Epithelial cell of esophagus (primary cell): ENCODE results near the gene PCDH15.

Experiments
- DNase-seq: peaks from one replicate; pipeline ENCODE4 v3.0.0; 2010; ENCODE audit warnings: low read depth
- H3K4me3 ChIP-seq: 2 replicates; pipeline ENCODE4 v1.5.1; 2011; ENCODE audit warnings: mild to moderate bottlenecking, low read length, control low read depth
- TF ChIP-seq, protein P1 (sequence below): IDR thresholded peaks from 2 replicates; pipeline ENCODE4 v1.5.1; 2011; ENCODE audit warnings: low read depth, mild to moderate bottlenecking, low read length, control low read depth, inconsistent platforms; ENCODE audit not compliant: insufficient read depth; ENCODE audit errors: missing control alignments

PCDH15 gene

DNA sequence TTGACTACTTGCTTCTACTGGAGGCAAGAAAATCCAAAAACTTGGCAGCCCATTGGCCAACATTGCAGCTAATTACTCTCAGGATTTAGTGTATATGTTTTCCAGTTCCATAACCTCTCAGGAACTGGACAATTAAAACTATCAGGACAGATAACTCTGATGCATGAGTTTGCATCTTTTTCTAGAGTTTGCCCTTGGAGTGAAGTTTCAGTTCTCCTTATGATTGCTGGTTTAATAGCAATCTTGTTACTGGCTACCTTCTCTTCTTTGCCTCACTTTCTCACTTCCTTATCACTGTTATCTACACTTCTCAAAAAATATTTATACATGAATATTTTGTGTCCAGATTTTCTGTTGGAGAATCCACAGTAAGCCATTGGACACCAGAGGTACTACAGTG lies 735.9 kb downstream of the PCDH15 start:
- no peak overlapping the region for H3K4me3 ChIP-seq
- TF ChIP-seq, protein P1, sequence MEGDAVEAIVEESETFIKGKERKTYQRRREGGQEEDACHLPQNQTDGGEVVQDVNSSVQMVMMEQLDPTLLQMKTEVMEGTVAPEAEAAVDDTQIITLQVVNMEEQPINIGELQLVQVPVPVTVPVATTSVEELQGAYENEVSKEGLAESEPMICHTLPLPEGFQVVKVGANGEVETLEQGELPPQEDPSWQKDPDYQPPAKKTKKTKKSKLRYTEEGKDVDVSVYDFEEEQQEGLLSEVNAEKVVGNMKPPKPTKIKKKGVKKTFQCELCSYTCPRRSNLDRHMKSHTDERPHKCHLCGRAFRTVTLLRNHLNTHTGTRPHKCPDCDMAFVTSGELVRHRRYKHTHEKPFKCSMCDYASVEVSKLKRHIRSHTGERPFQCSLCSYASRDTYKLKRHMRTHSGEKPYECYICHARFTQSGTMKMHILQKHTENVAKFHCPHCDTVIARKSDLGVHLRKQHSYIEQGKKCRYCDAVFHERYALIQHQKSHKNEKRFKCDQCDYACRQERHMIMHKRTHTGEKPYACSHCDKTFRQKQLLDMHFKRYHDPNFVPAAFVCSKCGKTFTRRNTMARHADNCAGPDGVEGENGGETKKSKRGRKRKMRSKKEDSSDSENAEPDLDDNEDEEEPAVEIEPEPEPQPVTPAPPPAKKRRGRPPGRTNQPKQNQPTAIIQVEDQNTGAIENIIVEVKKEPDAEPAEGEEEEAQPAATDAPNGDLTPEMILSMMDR: no peak
- no peak for DNase-seq

DNA sequence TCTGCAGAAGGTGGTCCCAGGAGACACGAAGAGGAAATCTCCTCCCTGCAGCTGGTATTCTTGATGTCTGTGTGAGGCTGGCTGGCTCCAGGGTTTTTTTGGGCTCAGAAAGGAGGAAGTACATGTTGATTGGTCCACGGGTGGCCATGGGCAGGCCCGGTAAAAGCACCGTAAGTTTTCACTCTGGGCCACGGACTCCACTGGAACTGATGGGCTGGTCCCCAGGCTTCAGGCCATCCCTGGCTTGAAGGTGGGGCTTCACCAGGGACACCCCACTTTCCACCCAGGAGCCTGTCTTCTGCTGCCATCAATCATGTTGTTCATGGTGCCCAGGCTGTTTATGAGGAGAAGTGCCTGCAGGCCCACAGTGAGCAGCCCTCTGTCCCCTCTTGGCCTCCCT lies 736.8 kb downstream of the PCDH15 start:
- no peak overlapping the region for H3K4me3 ChIP-seq
- DNase-seq: no peak
- TF ChIP-seq, protein P1: no peak

DNA sequence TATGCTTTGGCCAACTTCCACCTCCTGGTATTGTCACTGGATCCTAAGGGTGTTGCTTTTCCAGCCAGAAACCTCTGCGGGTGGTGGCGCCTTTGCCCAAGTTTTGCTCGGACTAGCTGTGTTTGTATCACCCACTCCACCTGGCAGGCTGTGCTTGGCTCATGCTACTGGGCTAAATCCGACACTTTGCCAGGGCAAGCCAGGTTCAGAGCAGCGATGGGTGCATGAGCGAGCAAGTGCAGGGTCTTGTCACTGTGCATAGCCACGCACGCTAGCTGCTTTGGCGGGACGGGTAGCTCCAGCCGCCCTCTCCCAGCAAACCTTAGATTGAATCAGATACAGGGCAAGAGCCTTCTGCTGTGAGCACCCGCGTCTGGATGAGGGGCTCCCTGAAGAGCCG lies 737.5 kb downstream of the PCDH15 start:
- H3K4me3 ChIP-seq: no peak overlapping the region
- TF ChIP-seq, protein P1: no peak
- DNase-seq: no peak

DNA sequence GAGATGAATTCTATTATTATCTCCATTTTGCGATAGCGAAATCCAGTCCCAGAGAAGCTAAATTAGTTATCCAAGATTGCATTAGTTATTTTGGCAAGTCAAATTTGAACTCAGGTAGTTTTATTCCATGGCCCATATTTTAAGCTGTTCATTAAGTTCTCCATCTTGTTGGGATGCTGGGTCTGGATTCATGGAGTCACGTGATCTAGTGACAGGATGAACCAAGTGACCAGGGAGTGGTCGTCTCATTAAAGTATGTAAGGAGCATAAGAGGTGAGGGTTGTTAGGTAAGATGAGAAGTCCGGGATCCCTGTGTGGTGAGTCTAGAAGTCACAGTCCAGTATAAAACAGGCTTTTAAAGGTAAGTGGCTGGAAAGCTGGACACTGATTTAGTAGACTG lies 740.5 kb downstream of the PCDH15 start:
- no peak for DNase-seq
- TF ChIP-seq, protein P1: no peak

DNA sequence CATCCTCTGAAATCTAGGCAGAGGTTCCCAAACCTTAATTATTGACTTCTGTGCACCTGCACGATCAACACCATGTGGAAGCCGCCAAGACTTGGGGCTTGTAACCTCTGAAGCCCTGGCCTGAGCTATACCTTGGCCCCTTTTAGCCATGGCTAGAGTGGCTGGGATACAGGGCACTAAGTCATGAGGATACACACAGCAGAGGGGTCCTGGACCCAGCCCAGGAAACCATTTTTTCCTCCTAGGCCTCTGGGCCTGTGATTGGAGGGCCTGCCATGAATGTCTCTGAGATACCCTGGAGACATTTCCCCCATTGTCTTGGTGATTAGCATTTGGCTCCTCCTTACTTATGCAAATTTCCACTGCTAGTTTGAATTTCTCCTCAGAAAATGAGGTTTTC lies 743.7 kb downstream of the PCDH15 start:
- TF ChIP-seq, protein P1: no peak
- H3K4me3 ChIP-seq: no peak overlapping the region
- no peak for DNase-seq

More for the DNA sequence above, 740.5 kb downstream of the PCDH15 start:
- H3K4me3 ChIP-seq: no peak overlapping the region

DNA sequence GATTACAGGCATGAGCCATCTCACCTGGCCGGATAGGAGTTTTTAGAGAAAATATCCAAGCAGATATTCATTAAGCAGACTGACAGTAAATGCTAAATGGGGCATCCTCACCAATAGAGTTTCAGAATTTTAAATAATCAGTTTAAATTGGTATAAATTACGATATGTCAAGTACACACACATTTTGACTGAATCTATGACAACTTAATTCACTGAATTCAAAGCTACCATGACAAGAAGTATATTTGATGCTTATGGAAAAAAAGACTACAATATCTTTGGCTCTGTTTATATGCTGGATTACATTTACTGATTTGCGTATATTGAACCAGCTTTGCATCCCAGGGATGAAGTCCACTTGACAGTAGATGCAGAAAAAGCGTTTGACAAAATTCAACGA lies 774.7 kb downstream of the PCDH15 start:
- TF ChIP-seq, protein P1: no peak
- H3K4me3 ChIP-seq: no peak overlapping the region
- DNase-seq: no peak

DNA sequence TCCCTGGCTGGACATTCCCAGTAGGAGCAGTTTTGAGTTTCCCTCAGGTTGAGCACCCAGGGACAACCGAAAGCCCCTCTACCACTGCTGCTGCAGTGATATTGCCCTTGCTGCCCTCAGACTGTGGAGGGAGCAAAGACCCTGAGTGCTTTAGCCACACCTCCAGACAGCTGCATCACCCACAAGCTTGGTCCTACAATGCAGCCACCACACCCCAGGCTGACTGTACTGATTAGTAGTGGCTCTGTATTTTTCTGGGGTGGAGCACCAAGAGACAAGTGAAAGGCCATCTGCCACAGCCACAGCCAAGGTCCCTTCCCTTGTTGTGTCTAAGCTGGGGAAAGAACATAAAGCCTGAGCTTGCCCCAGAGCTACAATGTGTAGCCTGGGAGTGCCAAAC lies 789.9 kb downstream of the PCDH15 start:
- no peak for DNase-seq
- no peak overlapping the region for H3K4me3 ChIP-seq
- TF ChIP-seq, protein P1: no peak
